GM23248 (cell line): Measurements from ENCODE around the gene POLR3C.

Experiments
- EZH2 ChIP-seq: fragments of 200-600 bp; sonication (generic); IDR thresholded peaks from 2 replicates; pipeline ENCODE4 v1.6.1; 2018; ENCODE audit warnings: antibody characterized with exemption, mild to moderate bottlenecking; ENCODE audit not compliant: insufficient read depth, poor library complexity, severe bottlenecking
- EZH2phosphoT487 ChIP-seq: fragments of 200-600 bp; sonication (generic); IDR thresholded peaks from 2 replicates; pipeline ENCODE4 v1.6.1; 2018; ENCODE audit warnings: antibody characterized with exemption, moderate library complexity, mild to moderate bottlenecking, low read depth; ENCODE audit not compliant: insufficient read depth

DNA sequence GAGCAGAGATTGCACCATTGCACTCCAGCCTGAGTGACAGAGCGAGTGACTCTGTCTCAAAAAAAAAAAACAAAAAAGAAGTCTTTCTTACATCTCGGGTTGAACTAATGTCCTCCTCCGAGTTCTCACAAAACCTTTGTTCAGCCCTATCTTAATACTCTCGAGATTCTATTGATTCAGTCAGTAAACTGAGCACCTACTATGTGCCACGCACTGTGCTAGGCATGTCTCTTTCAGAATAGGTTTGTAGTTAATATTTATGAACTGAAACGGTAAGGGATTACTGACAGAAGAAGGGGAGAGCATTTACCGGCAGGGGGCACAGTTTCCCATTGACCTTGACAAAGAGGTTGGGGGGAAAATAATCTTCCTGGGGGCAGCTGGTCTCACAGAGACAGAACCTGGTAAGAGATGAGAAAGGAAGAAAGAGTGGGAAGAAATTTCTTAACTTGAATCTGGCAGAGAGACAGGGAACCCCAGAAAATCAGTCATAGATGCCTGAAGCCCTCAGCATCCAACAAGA, 31.5 kb downstream of the POLR3C start:
- TF ChIP-seq EZH2: no peak
- no peak for TF ChIP-seq EZH2phosphoT487
